HepG2 (cell line): ENCODE results near the gene MBD2. TPM values are rescaled to one million over a fixed set of nuclear protein-coding genes. Genes with fewer than 3 reads are reported as not detected.

Experiments
- ATAC-seq: fragments of 200-7000 bp; cut with Tn5 transposase; 3 replicates; pipeline ENCODE4 v1.9.1; 2020; ENCODE audit warnings: mild to moderate bottlenecking, moderate library complexity
- BruUV-seq: library from RNA; stranded (reverse); fragments of 400-500 nt; replicated peaks from 2 replicates; lab custom pipeline; 2021; lab: Mats Ljungman, UMichigan
- CTCF ChIA-PET: fragments of 300-600 bp; formaldehyde crosslinking; extraction: SDS; loops from one replicate; lab custom pipeline; 2021; ENCODE audit warnings: low total read pairs, inconsistent platforms, low intra/inter-chr PET ratio; lab: Yijun Ruan, JAX
- POLR2A ChIA-PET: fragments of 350-600 bp; sonication (Branson Sonifier 250); formaldehyde crosslinking; loops from one replicate; lab custom pipeline; 2020; ENCODE audit warnings: antibody characterized with exemption, inconsistent platforms; lab: Yijun Ruan, JAX
- DNase-seq: peaks from one replicate; pipeline ENCODE4 v3.0.0-alpha.2; 2015; ENCODE audit warnings: low spot score
- FAIRE-seq: peaks from 3 replicates; lab custom pipeline; 2011; peaks lifted over from hg19 to GRCh38; lab: Jason Lieb, UNC
- H2AFZ ChIP-seq: one replicate; pipeline ENCODE4 v1.6.1; 2011; ENCODE audit warnings: low read length, inconsistent platforms
- H3K27ac ChIP-seq: fragments of 300-600 bp; 3 replicates; pipeline ENCODE4 v1.8.0; 2011; ENCODE audit warnings: mixed run types, mild to moderate bottlenecking, mixed read lengths, low read length, inconsistent platforms; ENCODE audit not compliant: insufficient read depth; ENCODE audit errors: extremely low read length
- H3K27me3 ChIP-seq, 2 experiments: fragments of 200-600 bp in 1 of 2; 2 replicates in 1 of 2; 3 replicates in 1 of 2; pipeline versions ENCODE4 v1.6.0 to v1.8.0; 2011; ENCODE audit warnings: low read length in 2 of 2, mild to moderate bottlenecking in 2 of 2, moderate library complexity in 2 of 2, inconsistent platforms in 1 of 2; ENCODE audit not compliant: insufficient read depth in 2 of 2, control insufficient read depth in 1 of 2
- H3K36me3 ChIP-seq, 2 experiments: fragments of 200-600 bp in 1 of 2; replicated peaks in 1 of 2; 2 replicates in 1 of 2; 3 replicates in 1 of 2; pipeline versions ENCODE4 v1.5.1 to v1.8.0; 2011; ENCODE audit warnings: low read length in 2 of 2, inconsistent platforms in 1 of 2; ENCODE audit not compliant: insufficient read depth in 2 of 2, control insufficient read depth in 1 of 2
- H3K4me1 ChIP-seq: 2 replicates; pipeline ENCODE4 v1.5.1; 2012; ENCODE audit warnings: low read length, inconsistent platforms; ENCODE audit not compliant: insufficient read depth
- H3K4me2 ChIP-seq: 2 replicates; pipeline ENCODE4 v1.6.0; 2011; ENCODE audit warnings: low read depth, low read length, inconsistent platforms
- H3K4me3 ChIP-seq, 3 experiments: fragments of 200-600 bp in 1 of 3; sonication (generic), shearing (Covaris generic) in 1 of 3; replicated peaks in 1 of 3; 2 replicates each; pipeline ENCODE4 v1.5.1; 2011 to 2016; ENCODE audit warnings: low read length in 3 of 3, inconsistent platforms in 2 of 3, low read depth in 2 of 3, mild to moderate bottlenecking in 2 of 3, control low read depth in 1 of 3, mixed read lengths in 1 of 3; ENCODE audit not compliant: insufficient read depth in 1 of 3
- H3K79me2 ChIP-seq: one replicate; pipeline ENCODE4 v1.6.1; 2011; ENCODE audit warnings: low read length, inconsistent platforms; ENCODE audit not compliant: insufficient read depth
- H3K9ac ChIP-seq: 2 replicates; pipeline ENCODE4 v1.6.0; 2011; ENCODE audit warnings: mild to moderate bottlenecking, low read depth, low read length, inconsistent platforms; ENCODE audit not compliant: insufficient read depth
- H3K9me3 ChIP-seq: 2 replicates; pipeline ENCODE4 v1.5.1; 2012; ENCODE audit warnings: mild to moderate bottlenecking, low read length
- H4K20me1 ChIP-seq: 2 replicates; pipeline ENCODE4 v1.6.0; 2011; ENCODE audit warnings: inconsistent platforms, mild to moderate bottlenecking, low read length, moderate library complexity; ENCODE audit not compliant: insufficient read depth
- SNAPC2 ChIP-seq: sonication (generic); formaldehyde crosslinking; IDR thresholded peaks from 2 replicates; pipeline ENCODE4 v1.8.1; 2022; ENCODE audit warnings: mild to moderate bottlenecking, missing genetic modification reagents
- STAG1 ChIP-seq: sonication (generic); formaldehyde crosslinking; IDR thresholded peaks from 2 replicates; pipeline ENCODE4 v1.4.0; 2020; ENCODE audit warnings: missing genetic modification reagents
- STAT5B ChIP-seq: sonication (generic); formaldehyde crosslinking; IDR thresholded peaks from 2 replicates; pipeline ENCODE4 v1.4.0; 2020; ENCODE audit warnings: missing genetic modification reagents
- ZBTB38 ChIP-seq: sonication (generic); formaldehyde crosslinking; IDR thresholded peaks from 2 replicates; pipeline ENCODE4 v1.5.1; 2020; ENCODE audit warnings: mild to moderate bottlenecking, missing genetic modification reagents
- ZNF749 ChIP-seq: sonication (generic); formaldehyde crosslinking; IDR thresholded peaks from 2 replicates; pipeline ENCODE4 v1.8.0; 2022; ENCODE audit warnings: mild to moderate bottlenecking, missing genetic modification reagents, moderate library complexity, borderline replicate concordance
- WGBS: methylation state at CpG from one replicate; pipeline ENCODE4 v1.1.6; 2017; ENCODE audit warnings: low lambda C conversion rate; 5-methylcytosine and 5-hydroxymethylcytosine counted together
- in situ Hi-C: cut with HindIII; loops from 2 replicates; pipeline ENCODE4 v1.10.0; 2017; ENCODE audit warnings: low pct_unique_long_range_greater_than_20kb; ENCODE audit not compliant: extremely low pct_ligation_motif_present
- intact Hi-C: fragments of 100-400 bp; cut with micrococcal nuclease; formaldehyde crosslinking; loops from one replicate; pipeline ENCODE4 v1.10.0; 2022; ENCODE audit not compliant: unreplicated experiment
- polyA plus RNA-seq, 8 experiments: library from polyadenylated mRNA; depleted of rRNA in 3 of 8; stranded (reverse) in 7 of 8; unstranded in 1 of 8; fragments of >200 nt; fragmentation: Illumina TruSeq in 4 of 8; extraction: Trizol in 4 of 8; gene quantifications; 2 replicates each; pipeline versions ENCODE4 v1.2.1 to v1.2.3, GENCODE V29; 2011 to 2016; ENCODE audit warnings: low read depth in 4 of 8, missing spikeins in 1 of 8, mixed read lengths in 1 of 8; ENCODE audit not compliant: insufficient read depth in 1 of 8
- total RNA-seq, 5 experiments: library from RNA; depleted of rRNA; stranded (reverse); fragments of >200 nt; fragmentation: Illumina TruSeq; extraction: Trizol; gene quantifications; 2 replicates each; pipeline ENCODE4 v1.2.3, GENCODE V29; 2016; ENCODE audit warnings: low read depth in 1 of 5
- TF ChIP-seq, protein P1 (sequence below): sonication (generic); formaldehyde crosslinking; IDR thresholded peaks from 2 replicates; pipeline ENCODE4 v1.8.0; 2022; ENCODE audit warnings: mild to moderate bottlenecking, missing genetic modification reagents, borderline replicate concordance
- TF ChIP-seq, protein P2 (sequence below): sonication (generic); formaldehyde crosslinking; IDR thresholded peaks from 2 replicates; pipeline ENCODE4 v1.5.0; 2020; ENCODE audit warnings: mild to moderate bottlenecking, missing genetic modification reagents, moderate library complexity

Gene MBD2
- total and polyA plus RNA-seq, 2 of the 13 experiments (the other 11 are each of a cell fraction or from before 2014, with no cell fraction given) = 19.1 to 38.5 TPM

DNA sequence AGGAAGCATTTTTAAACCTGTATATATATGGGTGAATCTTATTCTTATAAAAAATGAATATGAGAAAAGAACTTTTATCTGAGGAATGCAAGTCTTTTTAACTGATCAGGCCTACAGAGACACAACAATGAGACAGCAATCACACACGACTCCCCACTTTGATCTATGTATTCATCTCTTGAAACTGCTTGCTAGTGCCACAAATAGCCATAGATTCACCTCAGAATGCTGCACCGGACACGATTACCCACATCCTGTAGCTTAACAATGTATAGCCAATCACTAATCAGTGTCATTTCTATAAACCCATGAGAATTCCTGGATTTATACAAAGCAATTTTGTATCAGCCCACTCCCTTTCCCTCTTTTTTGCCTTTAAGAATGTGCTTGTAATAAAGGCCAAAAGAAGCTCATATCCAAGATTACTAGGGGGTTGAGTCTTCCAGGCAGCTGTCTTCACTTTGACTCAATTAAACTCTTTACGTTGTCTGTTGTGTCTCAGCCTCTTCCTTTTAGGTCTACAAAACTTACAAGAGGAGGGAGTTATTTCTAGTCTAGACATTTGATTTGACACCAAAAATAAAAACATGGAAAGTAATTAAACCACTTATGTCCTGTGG is 94.9 kb downstream of the MBD2 start (continued):
- TF ChIP-seq, protein P1, sequence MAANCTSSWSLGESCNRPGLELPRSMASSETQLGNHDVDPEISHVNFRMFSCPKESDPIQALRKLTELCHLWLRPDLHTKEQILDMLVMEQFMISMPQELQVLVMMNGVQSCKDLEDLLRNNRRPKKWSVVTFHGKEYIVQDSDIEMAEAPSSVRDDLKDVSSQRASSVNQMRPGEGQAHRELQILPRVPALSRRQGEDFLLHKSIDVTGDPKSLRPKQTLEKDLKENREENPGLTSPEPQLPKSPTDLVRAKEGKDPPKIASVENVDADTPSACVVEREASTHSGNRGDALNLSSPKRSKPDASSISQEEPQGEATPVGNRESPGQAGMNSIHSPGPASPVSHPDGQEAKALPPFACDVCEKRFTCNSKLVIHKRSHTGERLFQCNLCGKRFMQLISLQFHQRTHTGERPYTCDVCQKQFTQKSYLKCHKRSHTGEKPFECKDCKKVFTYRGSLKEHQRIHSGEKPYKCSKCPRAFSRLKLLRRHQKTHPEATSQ = no peak
- TF ChIP-seq SNAPC2 (CRISPR knock-in tag) = no peak
- TF ChIP-seq ZNF749 (CRISPR knock-in tag) = no peak
- TF ChIP-seq STAT5B (CRISPR knock-in tag) = no peak
- TF ChIP-seq, all 625 proteins: peak for 0

DNA sequence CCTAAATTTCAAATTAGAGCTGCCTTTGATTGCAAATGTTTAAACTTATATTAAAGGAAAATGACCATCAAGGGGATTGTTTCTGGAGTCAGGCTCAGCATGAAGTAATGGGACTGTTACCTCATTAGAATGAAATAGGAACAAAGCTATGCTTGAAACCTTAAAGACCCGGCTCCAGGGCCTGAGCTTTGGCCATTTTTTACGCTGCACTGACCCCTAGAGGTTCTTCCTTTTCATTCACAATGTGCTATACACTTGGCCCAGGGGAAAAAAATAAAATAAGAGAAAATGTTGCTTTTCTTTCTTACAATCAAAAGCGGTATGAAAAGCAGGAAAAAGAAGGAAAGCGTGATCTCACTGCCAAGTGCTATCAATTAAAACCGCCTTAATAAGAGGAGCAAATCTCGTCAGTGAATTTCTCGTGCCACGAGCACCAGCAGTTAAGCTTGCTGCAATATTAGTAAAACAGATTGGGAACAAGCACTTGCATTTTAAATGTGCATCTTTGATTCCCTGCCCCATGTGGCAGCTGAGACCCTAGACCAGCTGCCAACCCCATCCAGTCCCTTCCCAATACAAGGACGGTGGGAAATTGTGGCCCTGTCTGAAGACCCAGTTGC is 96.6 kb downstream of the MBD2 start:
- no peaks in the 10 kb centered on the region for H3K9me3 ChIP-seq
- H3K9ac ChIP-seq = no peak overlapping the region
- intact Hi-C loops = loop anchor here (1.0 to 2.0 kb wide), 4 partner anchors 45 to 560 kb away; no protein-coding TSS in a partner anchor
- H3K4me2 ChIP-seq = no peak overlapping the region
- ATAC-seq = peak; percentile 95
- H3K27ac ChIP-seq = no peak overlapping the region
- ChIA-PET POLR2A (no interaction called here), CTCF (interaction anchor here (1.3 kb wide), 1 partner anchor 560 kb away, joined by 7 read pairs; no protein-coding TSS in a partner anchor)
- H4K20me1 ChIP-seq = no peaks in the 10 kb centered on the region
- peak overlapping the region; percentile 19 for H2AFZ ChIP-seq
- DNase-seq = peak; percentile 41
- H3K4me1 ChIP-seq = no peaks in the 10 kb centered on the region
- no TSS peak for BruUV-seq
- no peaks in the 10 kb centered on the region for H3K36me3 ChIP-seq
- no peak overlapping the region for H3K4me3 ChIP-seq
- WGBS = 12% methylated on average over 9 of the region's 9 CpGs
- H3K79me2 ChIP-seq = no peaks in the 10 kb centered on the region
- TF ChIP-seq STAG1 (peak; percentile 71), ZBTB38 (CRISPR knock-in tag) (no peak)
- TF ChIP-seq, protein P2, sequence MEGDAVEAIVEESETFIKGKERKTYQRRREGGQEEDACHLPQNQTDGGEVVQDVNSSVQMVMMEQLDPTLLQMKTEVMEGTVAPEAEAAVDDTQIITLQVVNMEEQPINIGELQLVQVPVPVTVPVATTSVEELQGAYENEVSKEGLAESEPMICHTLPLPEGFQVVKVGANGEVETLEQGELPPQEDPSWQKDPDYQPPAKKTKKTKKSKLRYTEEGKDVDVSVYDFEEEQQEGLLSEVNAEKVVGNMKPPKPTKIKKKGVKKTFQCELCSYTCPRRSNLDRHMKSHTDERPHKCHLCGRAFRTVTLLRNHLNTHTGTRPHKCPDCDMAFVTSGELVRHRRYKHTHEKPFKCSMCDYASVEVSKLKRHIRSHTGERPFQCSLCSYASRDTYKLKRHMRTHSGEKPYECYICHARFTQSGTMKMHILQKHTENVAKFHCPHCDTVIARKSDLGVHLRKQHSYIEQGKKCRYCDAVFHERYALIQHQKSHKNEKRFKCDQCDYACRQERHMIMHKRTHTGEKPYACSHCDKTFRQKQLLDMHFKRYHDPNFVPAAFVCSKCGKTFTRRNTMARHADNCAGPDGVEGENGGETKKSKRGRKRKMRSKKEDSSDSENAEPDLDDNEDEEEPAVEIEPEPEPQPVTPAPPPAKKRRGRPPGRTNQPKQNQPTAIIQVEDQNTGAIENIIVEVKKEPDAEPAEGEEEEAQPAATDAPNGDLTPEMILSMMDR (CRISPR knock-in tag) = peak; percentile 65
- in situ Hi-C loops = loop anchor here (5.0 kb wide), 2 partner anchors 431 to 561 kb away; no protein-coding TSS in a partner anchor
- H3K27me3 ChIP-seq = no peaks in the 10 kb centered on the region
- FAIRE-seq = peak; percentile 57
